ENCODE measurements around the gene HSPA1A. TPM values are rescaled to one million over a fixed set of nuclear protein-coding genes. Genes with fewer than 3 reads are reported as not detected.

The HSPA1A gene
- total RNA-seq, 1 experiment from 2014 or later: 51.2 TPM

- no peak overlapping the region for H3K4ac ChIP-seq (ENCODE audit: low read depth, low read length)
- no peaks in the 10 kb centered on the region for H3K79me2 ChIP-seq (ENCODE audit: insufficient read depth, low read length)
- no peak overlapping the region for H2AFZ ChIP-seq (ENCODE audit: low read length)
- no peaks in the 10 kb centered on the region for H3K4me1 ChIP-seq (ENCODE audit: insufficient read depth, low read length)
- H3K18ac ChIP-seq (ENCODE audit: insufficient read length, low read depth, low read length): no peak overlapping the region
- H3K9ac ChIP-seq (ENCODE audit: extremely low read depth, insufficient read length, low read length): no peak overlapping the region
- no peaks in the 10 kb centered on the region for H4K20me1 ChIP-seq (ENCODE audit: control insufficient read depth, insufficient read depth, insufficient read length)
- no peak overlapping the region for H3K23ac ChIP-seq (ENCODE audit: insufficient read length, low read depth, low read length)
- H2BK120ac ChIP-seq (ENCODE audit: low read depth, low read length, poor library complexity, severe bottlenecking): no peak overlapping the region
- H2AK5ac ChIP-seq (ENCODE audit: insufficient read length, low read length): no peak overlapping the region
- no peaks in the 10 kb centered on the region for H3K9me3 ChIP-seq (ENCODE audit: control insufficient read depth, low read depth, low read length)
- no peak overlapping the region for H4K91ac ChIP-seq (ENCODE audit: insufficient read length, low read depth, low read length)
- no peak overlapping the region for H4K5ac ChIP-seq (ENCODE audit: insufficient read length, low read depth, low read length)
- no peak overlapping the region for H3T11ph ChIP-seq (ENCODE audit: low read length)
- no peaks in the 10 kb centered on the region; the same call in 1 of the 2 replicates for H3K27me3 Mint-ChIP-seq (ENCODE audit: low read depth)
- TF ChIP-seq CTCF (conservative IDR thresholded peaks at IDR 0.05): no peak
- no peak for DNase-seq
- peaks cover 25 to 27% of the 10 kb centered on the region in 2 experiments for H3K4me1 Mint-ChIP-seq
- H4K8ac ChIP-seq (replicated peaks; ENCODE audit: insufficient read length, low read depth, low read length): no peak overlapping the region
- H2BK5ac ChIP-seq (ENCODE audit: insufficient read length, low read length): no peak overlapping the region
- H3K56ac ChIP-seq (ENCODE audit: insufficient read length, low read depth, low read length): no peak overlapping the region
- H3K9me3 Mint-ChIP-seq: no peaks in the 10 kb centered on the region; a peak in 1 of 5 replicates
- no CpG with 5 or more reads among the region's 6 CpGs for WGBS (ENCODE audit: extremely low coverage, insufficient read length, low lambda C conversion rate)
- no peak overlapping the region for H2BK20ac ChIP-seq (ENCODE audit: low read depth, low read length, poor library complexity, severe bottlenecking)
- H3K79me1 ChIP-seq (ENCODE audit: insufficient read depth, low read depth, low read length, poor library complexity, severe bottlenecking): no peaks in the 10 kb centered on the region
- no peak overlapping the region for H3K27ac Mint-ChIP-seq
- no peak overlapping the region for H3K4me3 Mint-ChIP-seq
- H3K14ac ChIP-seq (ENCODE audit: insufficient read depth, low read length): no peak overlapping the region; the same call in 1 of the 2 replicates
- peaks cover under 1 to 13% (median 7%) of the 10 kb centered on the region in 3 experiments; a peak in 4 of 7 replicates for H3K36me3 Mint-ChIP-seq (ENCODE audit: insufficient read depth in 1 of 3, low read depth in 3 of 3)
- H3K23me2 ChIP-seq (ENCODE audit: insufficient read length, low read depth, low read length, poor library complexity, severe bottlenecking): no peaks in the 10 kb centered on the region
- H3K4me2 ChIP-seq (ENCODE audit: insufficient read depth, insufficient read length, low read length): no peak overlapping the region
- no peak overlapping the region for H2BK12ac ChIP-seq (ENCODE audit: insufficient read length, low read depth, low read length)
- H3K27me3 ChIP-seq (ENCODE audit: insufficient read depth, low read length): no peaks in the 10 kb centered on the region
- no peak overlapping the region for H3K27ac ChIP-seq (ENCODE audit: insufficient read length, low read depth, low read length)
- no peak overlapping the region for H2BK15ac ChIP-seq (ENCODE audit: low read depth, low read length)
These were observed 48.2 kb upstream of the HSPA1A start for GRCh38 chr6:31767096-31767645.
